GM12874 (cell line): Measurements from ENCODE around the gene PCYOX1L.
A peak's percentile ranks its signal among the peaks of the same experiment; 100 is the strongest.

Experiments used
- CTCF ChIP-seq: IDR thresholded peaks from 2 replicates; pipeline ENCODE4 v1.5.1; 2011; ENCODE audit warnings: low read depth, mild to moderate bottlenecking, control low read depth, low read length, moderate library complexity; ENCODE audit not compliant: insufficient read depth

Gene PCYOX1L

DNA sequence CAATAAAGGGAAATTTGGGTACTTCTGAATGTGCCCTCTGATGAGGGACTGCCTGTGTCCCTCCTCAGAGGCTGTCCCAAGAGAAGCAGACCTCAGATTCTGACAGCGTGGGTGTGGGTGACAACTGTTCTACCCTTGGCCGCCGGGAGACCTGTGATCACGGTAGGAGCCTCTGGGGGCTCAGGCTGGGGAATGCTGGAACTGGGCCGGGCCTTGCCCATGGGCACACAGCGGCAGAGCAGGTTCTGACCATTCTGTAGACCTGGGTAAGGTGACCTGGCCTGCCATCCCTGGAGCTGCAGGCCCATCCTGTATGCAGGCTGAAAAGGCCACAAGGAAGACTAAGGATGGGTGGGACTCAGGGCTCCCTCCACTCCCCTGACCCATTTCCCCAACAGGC is 42.1 kb upstream of the PCYOX1L start:
- TF ChIP-seq CTCF, result no peak

DNA sequence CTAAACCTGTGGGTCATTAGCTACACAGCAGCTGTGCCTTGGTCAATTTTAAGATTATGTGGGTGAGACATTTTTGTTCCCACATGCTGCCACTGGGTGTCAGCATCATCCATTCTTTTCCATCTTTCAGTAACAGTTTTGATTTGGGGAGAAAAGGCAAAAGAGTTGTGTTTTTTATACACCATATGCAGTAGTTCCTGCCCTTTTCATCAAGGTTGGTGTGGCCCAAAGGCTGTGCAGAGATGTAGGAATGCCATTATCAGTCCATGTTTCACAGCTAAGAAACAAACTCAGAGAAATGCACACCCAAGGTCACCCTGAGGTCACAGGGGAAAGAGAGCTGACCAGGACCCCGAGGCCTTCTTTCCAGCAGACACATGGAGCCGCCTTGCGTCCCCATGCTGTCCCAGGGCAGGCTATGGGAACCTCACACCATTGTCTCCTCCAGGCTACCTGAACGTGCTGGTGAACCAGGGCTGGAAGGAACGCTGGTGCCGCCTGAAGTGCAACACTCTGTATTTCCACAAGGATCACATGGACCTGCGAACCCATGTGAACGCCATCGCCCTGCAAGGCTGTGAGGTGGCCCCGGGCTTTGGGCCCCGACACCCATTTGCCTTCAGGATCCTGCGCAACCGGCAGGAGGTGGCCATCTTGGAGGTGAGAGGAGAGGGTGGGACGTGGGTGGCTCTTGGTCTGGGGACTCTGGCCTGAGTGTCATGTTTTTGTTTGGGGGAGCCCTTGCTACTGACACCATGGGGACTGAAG is 40.4 kb upstream of the PCYOX1L start:
- peak; percentile 65 for TF ChIP-seq CTCF

GRCh38 chr5:149319174-149319573 is 38.7 kb upstream of the PCYOX1L start:
- TF ChIP-seq CTCF, result no peak

- TF ChIP-seq CTCF, result no peak
These were observed 37.0 kb upstream of the PCYOX1L start for GRCh38 chr5:149320791-149321330.

- no peak for TF ChIP-seq CTCF
These were observed 35.3 kb upstream of the PCYOX1L start for GRCh38 chr5:149322518-149322917.

GRCh38 chr5:149323210-149323609 is 34.6 kb upstream of the PCYOX1L start:
- TF ChIP-seq CTCF, result no peak

- TF ChIP-seq CTCF, result no peak
These were observed 34.1 kb upstream of the PCYOX1L start for GRCh38 chr5:149323621-149324205.
